Heart left ventricle (tissue), 16 donors: ENCODE measurements around the gene ADCY1. TPM values are rescaled to one million over a fixed set of nuclear protein-coding genes. Genes with fewer than 3 reads are reported as not detected.

Experiments used
- ATAC-seq, 4 donors: fragments of 200-7000 bp; cut with Tn5 transposase; one replicate each; pipeline ENCODE4 v1.9.1; 2020 to 2022; ENCODE audit warnings: moderate library complexity in 4 of 4, mild to moderate bottlenecking in 3 of 4, moderate number of reproducible peaks in 1 of 4
- DNase-seq, 5 donors: peaks; one replicate each; pipeline ENCODE4 v3.0.0-alpha.2; 2020
- H3K27ac ChIP-seq, 12 donors: fragments of 200-600 bp; sonication (generic) in 4 of 12; one replicate each; pipeline versions ENCODE4 v1.5.0 to v1.8.0; 2016 to 2022; ENCODE audit warnings: mild to moderate bottlenecking in 2 of 12
- H3K27me3 ChIP-seq, 9 donors: fragments of 200-600 bp; sonication (generic) in 2 of 9; one replicate each; pipeline versions ENCODE4 v1.5.1 to v1.8.0; 2016 to 2022; ENCODE audit warnings: mild to moderate bottlenecking in 3 of 9
- H3K36me3 ChIP-seq, 9 donors: fragments of 200-600 bp; sonication (generic) in 2 of 9; one replicate each; pipeline versions ENCODE4 v1.5.0 to v1.8.0; 2018 to 2022; ENCODE audit warnings: mild to moderate bottlenecking in 2 of 9
- H3K4me1 ChIP-seq, 12 donors: fragments of 200-600 bp; sonication (generic) in 4 of 12; one replicate each; pipeline versions ENCODE4 v1.5.0 to v1.8.0; 2016 to 2022; ENCODE audit warnings: mild to moderate bottlenecking in 3 of 12
- H3K4me3 ChIP-seq, 12 donors: fragments of 200-600 bp; sonication (generic) in 4 of 12; one replicate each; pipeline versions ENCODE4 v1.5.0 to v1.8.0; 2017 to 2022; ENCODE audit warnings: mild to moderate bottlenecking in 9 of 12, moderate library complexity in 4 of 12
- H3K9me3 ChIP-seq, 12 donors: fragments of 200-600 bp; sonication (generic) in 4 of 12; one replicate each; pipeline versions ENCODE4 v1.5.0 to v1.8.0; 2016 to 2022; ENCODE audit warnings: mild to moderate bottlenecking in 1 of 12
- CTCF ChIP-seq, 12 donors: fragments of 200-600 bp; sonication (generic) in 4 of 12; IDR thresholded peaks; one replicate each; pipeline versions ENCODE4 v1.5.0 to v1.8.0; 2018 to 2022; ENCODE audit warnings: antibody characterized with exemption in 12 of 12, mild to moderate bottlenecking in 5 of 12
- POLR2A ChIP-seq, 2 donors: fragments of 450-650 bp; IDR thresholded peaks; one replicate each; pipeline ENCODE4 v1.6.1; 2017; ENCODE audit warnings: antibody characterized with exemption in 2 of 2, mild to moderate bottlenecking in 2 of 2, moderate library complexity in 2 of 2
- WGBS, 4 donors: extraction: QIAGEN DNeasy Blood & Tissue Kit in 2 of 4; methylation state at CpG; one replicate each; pipeline versions ENCODE4 v1.1.5 to v1.1.7; 2013 to 2018; 5-methylcytosine and 5-hydroxymethylcytosine counted together
- intact Hi-C, 10 donors: fragments of 100-400 bp; cut with DNase I; formaldehyde crosslinking; loops; one replicate each; pipeline versions ENCODE4 v1.11.1 to v1.14.2; 2022
- polyA plus RNA-seq, 2 donors: library from polyadenylated mRNA; stranded (reverse); fragments of 200-250 nt; gene quantifications; one replicate each; pipeline ENCODE4 v1.2.3, GENCODE V29; 2013
- total RNA-seq, 9 donors: library from RNA; depleted of rRNA in 2 of 9; stranded (reverse); fragments of >200 nt in 2 of 9; fragmentation: NEBNext Ultra II Directional in 3 of 9; extraction: Animal tissue kit (Norgen Biotek cat#: 25700) in 3 of 9; gene quantifications; one replicate each; pipeline versions ENCODE4 v1.1.0 to v1.2.4, GENCODE V29; 2016 to 2023
- donor health status: ischemic (EF 13 %, LVEDD 7.1; RV severe dilation, severe dysfunction).
- donor health status: healthy with polysubstance abuse.
- donor health status: DM: no; HTN: yes; CAD: no.
- donor health status: DM: no; HTN: no; CAD: no.
- donor health status: ischemic (EF 25% LVEDD 6.9; RV normal size, moderate dysfunction).
- donor health status: ischemic (EF 25% LVEDD 5.7; RV mildly dilated, moderate dysfunction).
- donor health status: healthy.
- donor health status: DM: yes; HTN: yes; CAD: no.
- donor health status: ischemic (EF 35%, LVEDD 5.7; RV mildly dilated, moderate dysfunction).
- donor health status: nonischemic (EF 11% LVEDD 7.7; RV severe dilation, severe dysfunction).
- donor health status: DM: yes; HTN: yes; CAD: no.
- donor health status: PGD.
- donor health status: ischemic (EF 29% LVEDD 5.4; RV normal size, mild dysfunction).
- donor health status: nonischemic (EF 23%, LVEDD 6.1; RV moderate dilation, normal function).

The ADCY1 gene
- total and polyA plus RNA-seq, 11 donors = 0.73 to 10.8 (median 3.6) TPM

- TF ChIP-seq CTCF (IDR thresholded peaks at IDR 0.05) (no peak), POLR2A (IDR thresholded peaks at IDR 0.05) (no peak)
- 92 to 98% (median 94%) methylated on average over 2 of the region's 2 CpGs for WGBS, 4 donors
- Histone ChIP-seq H3K4me3 (no peak overlapping the region), H3K4me1 (peaks cover 0 to 28% (median 12%) of the 10 kb centered on the region in 12 donors), H3K36me3 (no peaks in the 10 kb centered on the region), H3K9me3 (peaks cover 0 to 18% (median 5%) of the 10 kb centered on the region in 12 donors), H3K27me3 (no peaks in the 10 kb centered on the region), H3K27ac (peak overlapping the region in 2 of 12 donors; percentile 44 to 67)
- peak in 1 of 4 donors; percentile 9 for ATAC-seq
- no peak for DNase-seq
- intact Hi-C loops = loop anchor here in 1 of 10 donors (10.0 kb wide), 1 partner anchor 409 kb away; the partner anchor contains the start of gene RAMP3
These were observed 10.8 kb upstream of the ADCY1 start for GRCh38 chr7:45563401-45563800.

DNA sequence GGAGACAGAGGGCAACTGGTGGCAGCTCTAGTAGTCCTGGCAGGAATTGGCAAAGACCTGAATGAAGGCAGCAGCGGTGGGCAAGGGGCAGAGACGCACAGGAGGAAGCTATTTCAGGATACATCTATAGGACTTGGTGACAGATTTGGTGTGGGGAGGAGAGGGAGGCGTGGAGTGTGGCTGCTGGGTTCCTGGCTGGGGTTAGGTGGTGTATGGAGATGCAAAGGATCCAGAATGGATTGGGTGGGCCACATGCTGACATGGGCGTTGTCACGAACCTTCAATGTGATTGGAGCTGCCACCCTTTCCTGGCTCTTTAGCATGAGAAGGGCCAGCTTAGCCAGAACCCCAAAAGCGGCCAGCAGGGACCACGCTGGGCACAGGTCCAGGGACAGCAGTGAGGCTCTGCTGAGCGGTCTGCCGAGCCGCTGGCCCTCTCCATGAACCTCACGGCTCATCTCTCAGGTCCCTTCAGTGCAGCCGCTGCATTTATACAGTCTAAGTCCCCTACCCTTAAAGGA, 10.2 kb upstream of the ADCY1 start:
- ATAC-seq (peak; percentile 29 to 75 (median 50)), DNase-seq (peak in 1 of 5 donors; percentile 71)
- Histone ChIP-seq H3K9me3 (peaks cover 0 to 16% (median 5%) of the 10 kb centered on the region in 12 donors), H3K4me1 (peaks cover 0 to 28% (median 12%) of the 10 kb centered on the region in 12 donors), H3K27ac (peak overlapping the region in 9 of 12 donors; percentile 29 to 67 (median 44)), H3K27me3 (no peaks in the 10 kb centered on the region), H3K4me3 (peak overlapping the region in 9 of 12 donors; percentile 1 to 37 (median 25)), H3K36me3 (no peaks in the 10 kb centered on the region)
- no peak for TF ChIP-seq CTCF (IDR thresholded peaks at IDR 0.05)
- TF ChIP-seq POLR2A (IDR thresholded peaks at IDR 0.05) = no peak
- 10 to 19% (median 19%) methylated on average over 12 of the region's 12 CpGs for WGBS, 4 donors
- intact Hi-C loops = loop anchor here in 1 of 10 donors (10.0 kb wide), 1 partner anchor 409 kb away; the partner anchor contains the start of gene RAMP3

- intact Hi-C loops = loop anchor here in 1 of 10 donors (10.0 kb wide), 1 partner anchor 410 kb away; the partner anchor contains the start of gene RAMP3
- Histone ChIP-seq H3K9me3 (peaks cover 0 to 12% (median 4%) of the 10 kb centered on the region in 12 donors), H3K4me1 (peaks cover 0 to 28% (median 12%) of the 10 kb centered on the region in 12 donors), H3K4me3 (peak overlapping the region in 10 of 12 donors; percentile 1 to 37 (median 25)), H3K27me3 (no peaks in the 10 kb centered on the region), H3K36me3 (no peaks in the 10 kb centered on the region), H3K27ac (peak overlapping the region in 10 of 12 donors; percentile 12 to 67 (median 48))
- no peak for TF ChIP-seq POLR2A (IDR thresholded peaks at IDR 0.05)
- TF ChIP-seq CTCF (IDR thresholded peaks at IDR 0.05) = no peak
- ATAC-seq = peak; percentile 46 to 80 (median 74)
- peak in 1 of 5 donors; percentile 37 for DNase-seq
- 21 to 40% (median 25%) methylated on average over 8 of the region's 8 CpGs for WGBS, 4 donors
These were observed 9.7 kb upstream of the ADCY1 start for GRCh38 chr7:45564485-45564884.

DNA sequence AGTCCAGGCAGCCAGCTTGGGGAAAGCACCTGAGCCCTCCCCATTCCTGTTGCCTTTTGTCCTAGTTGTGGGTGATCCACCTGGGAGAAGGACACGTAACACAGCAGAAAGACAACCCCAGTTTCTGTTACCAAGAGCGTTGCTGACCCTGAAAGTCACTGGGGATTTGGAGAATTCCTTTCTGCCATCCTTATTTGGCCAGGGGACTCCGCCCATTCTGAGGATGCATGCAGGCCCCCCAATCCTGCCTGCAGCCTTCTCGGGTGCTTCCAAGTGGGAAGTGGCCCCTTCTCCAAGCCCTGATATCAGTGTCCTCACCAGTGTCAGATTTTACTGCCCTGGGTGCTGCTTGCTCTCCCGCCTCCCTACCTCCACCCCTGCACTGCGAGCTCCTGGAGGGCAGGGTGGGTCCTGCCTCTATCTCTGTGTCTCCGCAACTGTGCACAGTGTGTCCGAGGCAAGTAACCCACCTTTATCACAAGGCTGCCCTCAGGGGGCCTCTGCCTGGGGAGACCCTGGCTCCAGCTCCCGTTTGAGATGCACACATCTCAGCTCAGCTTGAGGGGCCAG, 9.2 kb upstream of the ADCY1 start:
- no peak for DNase-seq
- H3K9me3 ChIP-seq = peaks cover 0 to 7% (median under 1%) of the 10 kb centered on the region in 12 donors
- H3K27me3 ChIP-seq = no peaks in the 10 kb centered on the region
- TF ChIP-seq POLR2A (IDR thresholded peaks at IDR 0.05) (no peak), CTCF (IDR thresholded peaks at IDR 0.05) (no peak)
- H3K27ac ChIP-seq = peak overlapping the region in 10 of 12 donors; percentile 12 to 67 (median 48)
- no peak for ATAC-seq
- intact Hi-C loops = loop anchor here in 1 of 10 donors (10.0 kb wide), 1 partner anchor 410 kb away; the partner anchor contains the start of gene RAMP3
- peaks cover 0 to 28% (median 12%) of the 10 kb centered on the region in 12 donors for H3K4me1 ChIP-seq
- 59 to 65% (median 61%) methylated on average over 9 of the region's 9 CpGs for WGBS, 4 donors
- H3K4me3 ChIP-seq = peak overlapping the region in 10 of 12 donors; percentile 1 to 37 (median 25)
- H3K36me3 ChIP-seq = no peaks in the 10 kb centered on the region
